GM12801 (cell line): ENCODE measurements around the gene SRGAP3.

Experiments used
- CTCF ChIP-seq: IDR thresholded peaks from one replicate; pipeline ENCODE4 v1.5.1; 2011; ENCODE audit warnings: control low read depth; ENCODE audit not compliant: insufficient read length; ENCODE audit errors: extremely low read depth

The SRGAP3 gene

GRCh38 chr3:9110802-9111201 is 138.6 kb downstream of the SRGAP3 start:
- no peak for TF ChIP-seq CTCF

- TF ChIP-seq CTCF: no peak
Observed at GRCh38 chr3:9110316-9110715, 139.1 kb downstream of the SRGAP3 start.

- no peak for TF ChIP-seq CTCF
Observed at GRCh38 chr3:9109568-9109914, 139.9 kb downstream of the SRGAP3 start.

GRCh38 chr3:9108876-9109567 is 140.4 kb downstream of the SRGAP3 start:
- no peak for TF ChIP-seq CTCF

- TF ChIP-seq CTCF: no peak
Observed at GRCh38 chr3:9107738-9108137, 141.7 kb downstream of the SRGAP3 start.

- no peak for TF ChIP-seq CTCF
Observed at GRCh38 chr3:9105421-9105820, 144.0 kb downstream of the SRGAP3 start.

GRCh38 chr3:9104121-9104520 is 145.3 kb downstream of the SRGAP3 start:
- TF ChIP-seq CTCF: no peak
